Trophoblast cell (in vitro differentiated cells and primary cell): ENCODE data around the gene MYCN.

Experiments
- DNase-seq, 2 donors: peaks; one replicate each; pipeline ENCODE4 v3.0.0-alpha.2; 2016
- H2AFZ ChIP-seq: 2 replicates; pipeline ENCODE4 v1.6.1; 2013; ENCODE audit warnings: low read length, moderate library complexity, mild to moderate bottlenecking; ENCODE audit not compliant: insufficient read depth, poor library complexity
- H2AK5ac ChIP-seq: 2 replicates; pipeline ENCODE4 v1.6.1; 2013; ENCODE audit warnings: mild to moderate bottlenecking, low read length
- H2BK120ac ChIP-seq: 2 replicates; pipeline ENCODE4 v1.6.1; 2013; ENCODE audit warnings: low read length, mild to moderate bottlenecking, moderate library complexity; ENCODE audit not compliant: insufficient read depth, poor library complexity
- H2BK12ac ChIP-seq: 2 replicates; pipeline ENCODE4 v1.6.1; 2013; ENCODE audit warnings: mild to moderate bottlenecking, low read length, moderate library complexity
- H2BK5ac ChIP-seq: 2 replicates; pipeline ENCODE4 v1.6.1; 2013; ENCODE audit warnings: low read length, low read depth, moderate library complexity, mild to moderate bottlenecking; ENCODE audit not compliant: poor library complexity
- H3K14ac ChIP-seq: 2 replicates; pipeline ENCODE4 v1.6.1; 2013; ENCODE audit warnings: mild to moderate bottlenecking, low read length
- H3K18ac ChIP-seq: 2 replicates; pipeline ENCODE4 v1.6.1; 2013; ENCODE audit warnings: mild to moderate bottlenecking, low read length
- H3K23ac ChIP-seq: 2 replicates; pipeline ENCODE4 v1.6.1; 2013; ENCODE audit warnings: low read length
- H3K27ac ChIP-seq: 2 replicates; pipeline ENCODE4 v1.5.1; 2013; ENCODE audit warnings: low read depth, mild to moderate bottlenecking, inconsistent platforms, low read length, moderate library complexity
- H3K27me3 ChIP-seq: 2 replicates; pipeline ENCODE4 v1.6.1; 2013; ENCODE audit warnings: inconsistent platforms, mild to moderate bottlenecking, low read length, moderate library complexity; ENCODE audit not compliant: insufficient read depth
- H3K36me3 ChIP-seq, 2 experiments: 1 replicate in 1 of 2; 2 replicates in 1 of 2; pipeline ENCODE4 v1.6.1; 2013; ENCODE audit warnings: low read length in 2 of 2, mild to moderate bottlenecking in 2 of 2, moderate library complexity in 1 of 2; ENCODE audit not compliant: insufficient read depth in 2 of 2, control insufficient read depth in 1 of 2
- H3K4ac ChIP-seq: 2 replicates; pipeline ENCODE4 v1.6.1; 2013; ENCODE audit warnings: low read depth, mild to moderate bottlenecking, low read length, moderate library complexity
- H3K4me1 ChIP-seq, 2 experiments: 1 replicate in 1 of 2; 2 replicates in 1 of 2; pipeline ENCODE4 v1.6.1; 2013; ENCODE audit warnings: low read length in 2 of 2, mild to moderate bottlenecking in 2 of 2, moderate library complexity in 1 of 2; ENCODE audit not compliant: insufficient read depth in 2 of 2, control insufficient read depth in 1 of 2
- H3K4me2 ChIP-seq: 2 replicates; pipeline ENCODE4 v1.6.1; 2013; ENCODE audit warnings: inconsistent platforms, mild to moderate bottlenecking, low read length, moderate library complexity
- H3K4me3 ChIP-seq: 2 replicates; pipeline ENCODE4 v1.5.1; 2013; ENCODE audit warnings: mild to moderate bottlenecking, low read depth, low read length, inconsistent platforms
- H3K79me1 ChIP-seq: one replicate; pipeline ENCODE4 v1.6.1; 2013; ENCODE audit warnings: low read length
- H3K79me2 ChIP-seq: 2 replicates; pipeline ENCODE4 v1.6.1; 2013; ENCODE audit warnings: low read length, mild to moderate bottlenecking; ENCODE audit not compliant: control insufficient read depth, insufficient read depth, poor library complexity
- H3K9ac ChIP-seq: 2 replicates; pipeline ENCODE4 v1.6.1; 2013; ENCODE audit warnings: mild to moderate bottlenecking, low read length
- H3K9me3 ChIP-seq: 2 replicates; pipeline ENCODE4 v1.6.1; 2013; ENCODE audit warnings: low read depth, mild to moderate bottlenecking, control low read depth, inconsistent platforms, low read length; ENCODE audit not compliant: insufficient read depth
- H4K12ac ChIP-seq: 2 replicates; pipeline ENCODE4 v1.6.1; 2013; ENCODE audit warnings: low read depth, mild to moderate bottlenecking, low read length, moderate library complexity
- H4K8ac ChIP-seq: 2 replicates; pipeline ENCODE4 v1.6.1; 2013; ENCODE audit warnings: low read depth, mild to moderate bottlenecking, low read length, moderate library complexity
- H4K91ac ChIP-seq: one replicate; pipeline ENCODE4 v1.6.1; 2013; ENCODE audit warnings: low read depth, mild to moderate bottlenecking, low read length, moderate library complexity
- whole genome bisulfite sequencing: extraction: QIAGEN DNeasy Blood & Tissue Kit; methylation state at CpG from one replicate; pipeline ENCODE4 v1.1.7; 2013; ENCODE audit warnings: missing lambda C conversion rate; ENCODE audit not compliant: insufficient read length, insufficient coverage; ENCODE audit errors: extremely low coverage; 5-methylcytosine and 5-hydroxymethylcytosine counted together

MYCN gene

GRCh38 chr2:15988733-15989132, 48.4 kb downstream of the MYCN start:
- Histone ChIP-seq H3K36me3 (no peaks in the 10 kb centered on the region), H3K4ac (no peak overlapping the region), H2BK120ac (no peak overlapping the region), H2BK5ac (no peak overlapping the region), H4K91ac (no peak overlapping the region), H3K23ac (no peak overlapping the region), H3K14ac (no peak overlapping the region), H3K18ac (no peak overlapping the region), H3K4me1 (peaks cover 10 to 23% of the 10 kb centered on the region in 2 experiments), H3K79me1 (peaks cover 2% of the 10 kb centered on the region), H2AFZ (no peak overlapping the region), H3K27me3 (no peaks in the 10 kb centered on the region), H3K27ac (no peak overlapping the region), H3K79me2 (peaks cover 2% of the 10 kb centered on the region), H3K9me3 (no peaks in the 10 kb centered on the region), H4K12ac (no peak overlapping the region), H3K4me2 (no peak overlapping the region), H4K8ac (no peak overlapping the region), H3K4me3 (no peak overlapping the region), H3K9ac (no peak overlapping the region), H2AK5ac (no peak overlapping the region), H2BK12ac (no peak overlapping the region)
- WGBS = no CpG with 5 or more reads among the region's 5 CpGs
- DNase-seq = no peak

- Histone ChIP-seq H3K18ac (no peak overlapping the region), H2AK5ac (no peak overlapping the region), H3K9ac (no peak overlapping the region), H3K79me1 (peaks cover 2% of the 10 kb centered on the region), H3K4ac (no peak overlapping the region), H3K23ac (no peak overlapping the region), H3K36me3 (no peaks in the 10 kb centered on the region), H3K4me3 (no peak overlapping the region), H4K12ac (no peak overlapping the region), H3K4me1 (peaks cover 10 to 23% of the 10 kb centered on the region in 2 experiments), H2BK12ac (no peak overlapping the region), H3K14ac (no peak overlapping the region), H2AFZ (no peak overlapping the region), H3K27ac (no peak overlapping the region), H3K79me2 (peaks cover 2% of the 10 kb centered on the region), H3K4me2 (peak overlapping the region; percentile 50), H2BK5ac (no peak overlapping the region), H3K27me3 (no peaks in the 10 kb centered on the region), H4K8ac (no peak overlapping the region), H4K91ac (no peak overlapping the region), H3K9me3 (no peaks in the 10 kb centered on the region), H2BK120ac (no peak overlapping the region)
- no CpG with 5 or more reads among the region's 7 CpGs for WGBS
- peak; percentile 90 to 96 for DNase-seq
Measured at GRCh38 chr2:15989559-15989958, 49.2 kb downstream of the MYCN start.

- Histone ChIP-seq H3K79me1 (peaks cover 1% of the 10 kb centered on the region), H2AK5ac (peak overlapping the region; percentile 0), H3K14ac (peak overlapping the region; percentile 36), H2BK120ac (peak overlapping the region; percentile 84), H4K91ac (peak overlapping the region; percentile 63), H3K4me3 (no peak overlapping the region), H2AFZ (no peak overlapping the region), H3K23ac (no peak overlapping the region), H3K27ac (peak overlapping the region; percentile 23), H3K36me3 (no peaks in the 10 kb centered on the region), H3K9me3 (no peaks in the 10 kb centered on the region), H2BK5ac (peak overlapping the region; percentile 1), H4K8ac (no peak overlapping the region), H2BK12ac (peak overlapping the region; percentile 13), H3K4ac (no peak overlapping the region), H4K12ac (no peak overlapping the region), H3K4me1 (peaks cover 10 to 23% of the 10 kb centered on the region in 2 experiments), H3K79me2 (peaks cover 2% of the 10 kb centered on the region), H3K18ac (no peak overlapping the region), H3K4me2 (peak overlapping the region; percentile 50), H3K9ac (no peak overlapping the region), H3K27me3 (no peaks in the 10 kb centered on the region)
- DNase-seq = no peak
- no CpG with 5 or more reads among the region's 11 CpGs for WGBS
Measured at GRCh38 chr2:15990151-15991101, 50.1 kb downstream of the MYCN start.

DNA sequence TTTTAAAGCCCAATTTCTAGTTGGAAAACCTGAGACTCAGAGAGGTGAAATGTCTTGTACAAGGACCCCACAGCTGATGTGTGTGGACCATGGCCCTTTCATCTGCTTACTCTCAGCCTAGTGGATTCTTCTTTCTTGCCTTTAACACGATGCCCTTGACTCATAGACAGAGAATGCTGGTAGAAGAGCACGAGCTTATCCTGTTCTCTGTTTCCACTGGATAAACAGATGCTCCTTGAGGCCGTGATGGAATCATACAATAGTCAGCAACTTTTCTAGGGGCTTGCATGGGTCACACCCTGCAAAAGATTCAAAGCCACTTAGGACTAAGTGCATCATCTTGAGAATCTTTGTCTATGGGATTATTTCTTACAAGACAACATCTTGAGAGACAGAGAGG, 50.9 kb downstream of the MYCN start:
- H3K9me3 ChIP-seq = no peaks in the 10 kb centered on the region
- peak in 1 of 2 donors; percentile 54 for DNase-seq
- no peak overlapping the region for H4K8ac ChIP-seq
- H2BK120ac ChIP-seq = no peak overlapping the region
- H3K4me3 ChIP-seq = no peak overlapping the region
- no peaks in the 10 kb centered on the region for H3K79me1 ChIP-seq
- H3K36me3 ChIP-seq = no peaks in the 10 kb centered on the region
- no peak overlapping the region for H2AFZ ChIP-seq
- no peak overlapping the region for H2BK5ac ChIP-seq
- peaks cover 8 to 19% of the 10 kb centered on the region in 2 experiments for H3K4me1 ChIP-seq
- no peaks in the 10 kb centered on the region for H3K27me3 ChIP-seq
- H3K79me2 ChIP-seq = peaks cover 2% of the 10 kb centered on the region
- no peak overlapping the region for H4K91ac ChIP-seq
- no CpG with 5 or more reads among the region's 3 CpGs for WGBS
- H2BK12ac ChIP-seq = no peak overlapping the region
- no peak overlapping the region for H3K4ac ChIP-seq
- no peak overlapping the region for H3K4me2 ChIP-seq
- no peak overlapping the region for H3K18ac ChIP-seq
- H4K12ac ChIP-seq = no peak overlapping the region
- no peak overlapping the region for H3K9ac ChIP-seq
- no peak overlapping the region for H3K23ac ChIP-seq
- H2AK5ac ChIP-seq = no peak overlapping the region
- no peak overlapping the region for H3K27ac ChIP-seq
- no peak overlapping the region for H3K14ac ChIP-seq
